ENCODE measurements around the gene BCL11B.

- TF ChIP-seq CTCF (IDR thresholded peaks at IDR 0.05): no peak
- TF ChIP-seq POLR2A (IDR thresholded peaks at IDR 0.05): no peak
Measured at GRCh38 chr14:99136047-99136400, 136.0 kb downstream of the BCL11B start.
